IMR-90 (cell line): ENCODE data around the gene SH3D21. TPM values are rescaled to one million over a fixed set of nuclear protein-coding genes. Genes with fewer than 3 reads are reported as not detected.

Source experiments
- ATAC-seq: fragments of 200-7000 bp; cut with Tn5 transposase; 2 replicates; pipeline ENCODE4 v1.9.1; 2020; ENCODE audit warnings: low read depth, mild to moderate bottlenecking, moderate library complexity
- BruUV-seq: library from RNA; stranded (reverse); fragments of 400-500 nt; replicated peaks from 2 replicates; lab custom pipeline; 2021; lab: Mats Ljungman, UMichigan
- CTCF ChIA-PET: fragments of 300-600 bp; formaldehyde crosslinking; extraction: SDS; loops from one replicate; lab custom pipeline; 2021; ENCODE audit warnings: antibody characterized with exemption; lab: Yijun Ruan, JAX
- POLR2A ChIA-PET: fragments of 300-600 bp; sonication (Branson Sonifier 250); formaldehyde crosslinking; loops from one replicate; lab custom pipeline; 2022; ENCODE audit warnings: antibody characterized with exemption; ENCODE audit not compliant: unreplicated experiment; lab: Charles Lee
- DNase-seq: peaks from one replicate; pipeline ENCODE4 v3.0.0; 2013
- H2AFZ ChIP-seq: replicated peaks from 2 replicates; pipeline ENCODE3; 2013; ENCODE audit warnings: low read length, mild to moderate bottlenecking; ENCODE audit not compliant: poor library complexity
- H2AK5ac ChIP-seq: 2 replicates; pipeline ENCODE4 v1.6.1; 2013; ENCODE audit warnings: low read depth, low read length, inconsistent platforms
- H2AK9ac ChIP-seq: replicated peaks from 2 replicates; pipeline ENCODE3; 2013; ENCODE audit warnings: mild to moderate bottlenecking, low read depth, low read length, moderate library complexity; ENCODE audit not compliant: poor library complexity
- H2BK120ac ChIP-seq: 2 replicates; pipeline ENCODE4 v1.6.1; 2013; ENCODE audit warnings: low read depth, low read length, inconsistent platforms
- H2BK15ac ChIP-seq: 3 replicates; pipeline ENCODE4 v1.6.1; 2013; ENCODE audit warnings: low read depth, low read length, inconsistent platforms
- H2BK20ac ChIP-seq: 2 replicates; pipeline ENCODE4 v1.6.1; 2013; ENCODE audit warnings: low read depth, mild to moderate bottlenecking, inconsistent platforms, low read length, moderate library complexity
- H2BK5ac ChIP-seq: 2 replicates; pipeline ENCODE4 v1.6.1; 2013; ENCODE audit warnings: mild to moderate bottlenecking, low read depth, low read length, inconsistent platforms; ENCODE audit not compliant: poor library complexity, severe bottlenecking
- H3K14ac ChIP-seq: replicated peaks from 2 replicates; pipeline ENCODE4 v1.6.1; 2013; ENCODE audit warnings: low read depth, low read length, inconsistent platforms
- H3K18ac ChIP-seq: 2 replicates; pipeline ENCODE4 v1.6.1; 2013; ENCODE audit warnings: low read depth, low read length, control low read depth
- H3K23ac ChIP-seq: 2 replicates; pipeline ENCODE4 v1.6.1; 2013; ENCODE audit warnings: low read depth, low read length, inconsistent platforms
- H3K27ac ChIP-seq: 2 replicates; pipeline ENCODE4 v1.5.1; 2013; ENCODE audit warnings: mild to moderate bottlenecking, control low read depth, low read length; ENCODE audit not compliant: insufficient read depth
- H3K27me3 ChIP-seq: 2 replicates; pipeline ENCODE4 v1.6.1; 2013; ENCODE audit warnings: low read length; ENCODE audit not compliant: control insufficient read depth, insufficient read depth
- H3K36me3 ChIP-seq: 2 replicates; pipeline ENCODE4 v1.6.1; 2013; ENCODE audit warnings: low read length, mixed read lengths; ENCODE audit not compliant: control insufficient read depth, insufficient read depth
- H3K4ac ChIP-seq: 2 replicates; pipeline ENCODE4 v1.6.1; 2013; ENCODE audit warnings: low read depth, low read length, inconsistent platforms
- H3K4me1 ChIP-seq: 2 replicates; pipeline ENCODE4 v1.6.1; 2013; ENCODE audit warnings: low read length, mixed read lengths; ENCODE audit not compliant: control insufficient read depth, insufficient read depth
- H3K4me2 ChIP-seq: 2 replicates; pipeline ENCODE4 v1.6.1; 2013; ENCODE audit warnings: low read depth, mild to moderate bottlenecking, control low read depth, low read length, moderate library complexity
- H3K4me3 ChIP-seq: 2 replicates; pipeline ENCODE4 v1.5.1; 2013; ENCODE audit warnings: low read depth, mild to moderate bottlenecking, control low read depth, low read length, moderate library complexity; ENCODE audit not compliant: insufficient read depth
- H3K56ac ChIP-seq: 2 replicates; pipeline ENCODE4 v1.6.1; 2013; ENCODE audit warnings: low read length, inconsistent platforms; ENCODE audit not compliant: insufficient read depth; ENCODE audit errors: extremely low read depth
- H3K79me1 ChIP-seq, 2 experiments: 2 replicates each; pipeline ENCODE4 v1.6.1; 2013; ENCODE audit warnings: low read length in 2 of 2, inconsistent platforms in 1 of 2, low read depth in 1 of 2
- H3K9ac ChIP-seq: 2 replicates; pipeline ENCODE4 v1.6.1; 2013; ENCODE audit warnings: low read depth, low read length, control low read depth
- H3K9me1 ChIP-seq: 2 replicates; pipeline ENCODE4 v1.6.1; 2013; ENCODE audit warnings: low read length, inconsistent platforms; ENCODE audit not compliant: insufficient read depth
- H3K9me3 ChIP-seq: 2 replicates; pipeline ENCODE4 v1.6.1; 2013; ENCODE audit warnings: low read length; ENCODE audit not compliant: control insufficient read depth, insufficient read depth
- H4K20me1 ChIP-seq: 2 replicates; pipeline ENCODE4 v1.6.1; 2013; ENCODE audit warnings: low read length, inconsistent platforms; ENCODE audit not compliant: insufficient read depth
- H4K5ac ChIP-seq: 2 replicates; pipeline ENCODE4 v1.6.1; 2013; ENCODE audit warnings: mild to moderate bottlenecking, low read depth, low read length, control low read depth
- H4K8ac ChIP-seq, 2 experiments: 2 replicates each; pipeline ENCODE4 v1.6.1; 2013; ENCODE audit warnings: low read depth in 2 of 2, low read length in 2 of 2, control low read depth in 1 of 2, inconsistent platforms in 1 of 2
- H4K91ac ChIP-seq: 2 replicates; pipeline ENCODE4 v1.6.1; 2013; ENCODE audit warnings: low read depth, low read length, inconsistent platforms; ENCODE audit not compliant: insufficient read depth
- CHD1 ChIP-seq: IDR thresholded peaks from 2 replicates; pipeline ENCODE4 v1.6.1; 2012; ENCODE audit warnings: low read depth, low read length, improper control_type of control experiment
- MAFK ChIP-seq: IDR thresholded peaks from 2 replicates; pipeline ENCODE4 v1.6.1; 2012; ENCODE audit warnings: low read depth, low read length, improper control_type of control experiment
- MAZ ChIP-seq: IDR thresholded peaks from 2 replicates; pipeline ENCODE4 v1.6.1; 2012; ENCODE audit warnings: low read depth, mild to moderate bottlenecking, low read length, improper control_type of control experiment, moderate library complexity, borderline replicate concordance
- NFE2L2 ChIP-seq: fragments of 150-350 bp; IDR thresholded peaks from 2 replicates; pipeline ENCODE4 v1.6.1; 2016; ENCODE audit warnings: low read depth, mild to moderate bottlenecking, low read length
- RAD21 ChIP-seq: IDR thresholded peaks from 2 replicates; pipeline ENCODE4 v1.6.1; 2012; ENCODE audit warnings: low read length, improper control_type of control experiment
- RFX5 ChIP-seq: IDR thresholded peaks from 2 replicates; pipeline ENCODE4 v1.8.0; 2012; ENCODE audit warnings: low read depth, mild to moderate bottlenecking, low read length, moderate library complexity
- WGBS, 2 experiments: methylation state at CpG; one replicate each; pipeline versions ENCODE4 v1.1.5 to v1.1.7; 2013; ENCODE audit warnings: missing lambda C conversion rate in 2 of 2; ENCODE audit not compliant: insufficient read length in 1 of 2; ENCODE audit errors: extremely low coverage in 2 of 2; 5-methylcytosine and 5-hydroxymethylcytosine counted together
- dilution Hi-C: fragments of 300-500 bp; cut with HindIII; formaldehyde crosslinking; loops from one replicate; pipeline ENCODE4 v1.14.3; 2018; ENCODE audit warnings: low sequenced_read_pairs; ENCODE audit not compliant: unreplicated experiment
- in situ Hi-C: fragments of 300-500 bp; cut with MboI; formaldehyde crosslinking; loops from 3 replicates; pipeline ENCODE4 v1.14.3; 2019; ENCODE audit warnings: low sequenced_read_pairs, inconsistent platforms, mixed read lengths
- intact Hi-C: fragments of 100-400 bp; cut with micrococcal nuclease; formaldehyde crosslinking; loops from 2 replicates; pipeline ENCODE4 v1.10.0; 2022
- polyA plus RNA-seq, 3 experiments: library from polyadenylated mRNA; depleted of rRNA; stranded (reverse); fragments of >200 nt; gene quantifications; 2 replicates each; pipeline ENCODE4 v1.2.3, GENCODE V29; 2012; ENCODE audit warnings: low replicate concordance in 1 of 3
- total RNA-seq: library from RNA; depleted of rRNA; stranded (reverse); fragments of >200 nt; gene quantifications from 2 replicates; pipeline ENCODE4 v1.2.3, GENCODE V29; 2012

SH3D21 gene
- total and polyA plus RNA-seq, 2 of the 4 experiments (the other 2 are of a cell fraction): 1.8 to 11.9 TPM

GRCh38 chr1:36359383-36359782 lies 53.2 kb downstream of the SH3D21 start:
- H3K18ac ChIP-seq: no peak overlapping the region
- ATAC-seq (no peak), DNase-seq (no peak)
- H3K4me3 ChIP-seq: no peak overlapping the region
- no peak for TF ChIP-seq NFE2L2
- no peak for TF ChIP-seq MAZ
- TF ChIP-seq CHD1: no peak
- TF ChIP-seq MAFK: no peak
- TF ChIP-seq RAD21: no peak
- TF ChIP-seq RFX5: no peak
- no peak overlapping the region for H2BK15ac ChIP-seq
- dilution Hi-C loops: no loop called here
- 0 out of 2 replicates have a peak, but pooled peaks cover 4% of the 10 kb centered on the region for H4K20me1 ChIP-seq
- peak overlapping the region; percentile 64 for H3K4ac ChIP-seq
- peak overlapping the region; percentile 24 for H2AFZ ChIP-seq
- intact Hi-C loops: no loop called here
- H3K27ac ChIP-seq: no peak overlapping the region
- H2BK20ac ChIP-seq: no peak overlapping the region
- peak overlapping the region; percentile 82 for H2AK9ac ChIP-seq
- H3K4me1 ChIP-seq: peaks cover 5% of the 10 kb centered on the region; the same call in 1 of the 2 replicates
- H3K14ac ChIP-seq: no peak overlapping the region
- no peak overlapping the region for H3K4me2 ChIP-seq
- in situ Hi-C loops: no loop called here
- ChIA-PET POLR2A (no interaction called here), CTCF (interaction anchor here (3.2 kb wide), 1 partner anchor 10 kb away, joined by 9 read pairs; no protein-coding TSS in a partner anchor)
- H4K5ac ChIP-seq: no peak overlapping the region
- peak overlapping the region; percentile 44 for H2BK5ac ChIP-seq
- no peak overlapping the region for H3K23ac ChIP-seq
- H3K56ac ChIP-seq: no peak overlapping the region
- WGBS, 2 experiments: 94% methylated on average over 5 of the region's 5 CpGs; no CpG with 5 or more reads in 1 of the 2 experiments
- H2AK5ac ChIP-seq: no peak overlapping the region
- no peak overlapping the region for H4K8ac ChIP-seq
- H3K36me3 ChIP-seq: peaks cover 53% of the 10 kb centered on the region
- peaks cover 25 to 74% of the 10 kb centered on the region in 2 experiments for H3K79me1 ChIP-seq
- no peak overlapping the region for H2BK120ac ChIP-seq
- H3K9me1 ChIP-seq: peaks cover 24% of the 10 kb centered on the region
- H3K27me3 ChIP-seq: no peaks in the 10 kb centered on the region
- no peak overlapping the region for H4K91ac ChIP-seq
- no peak overlapping the region for H3K9ac ChIP-seq
- BruUV-seq: no TSS peak
- H3K9me3 ChIP-seq: no peaks in the 10 kb centered on the region
